HepG2 (cell line): ENCODE data around the gene TMC2. TPM values are rescaled to one million over a fixed set of nuclear protein-coding genes. Genes with fewer than 3 reads are reported as not detected.

Experiments
- ATAC-seq: fragments of 200-7000 bp; cut with Tn5 transposase; 3 replicates; pipeline ENCODE4 v1.9.1; 2020; ENCODE audit warnings: mild to moderate bottlenecking, moderate library complexity
- BruUV-seq: library from RNA; stranded (reverse); fragments of 400-500 nt; replicated peaks from 2 replicates; lab custom pipeline; 2021; lab: Mats Ljungman, UMichigan
- CTCF ChIA-PET: fragments of 300-600 bp; formaldehyde crosslinking; extraction: SDS; loops from one replicate; lab custom pipeline; 2021; ENCODE audit warnings: low total read pairs, inconsistent platforms, low intra/inter-chr PET ratio; lab: Yijun Ruan, JAX
- POLR2A ChIA-PET: fragments of 350-600 bp; sonication (Branson Sonifier 250); formaldehyde crosslinking; loops from one replicate; lab custom pipeline; 2020; ENCODE audit warnings: antibody characterized with exemption, inconsistent platforms; lab: Yijun Ruan, JAX
- DNase-seq: peaks from one replicate; pipeline ENCODE4 v3.0.0-alpha.2; 2015; ENCODE audit warnings: low spot score
- FAIRE-seq: peaks from 3 replicates; lab custom pipeline; 2011; peaks lifted over from hg19 to GRCh38; lab: Jason Lieb, UNC
- H2AFZ ChIP-seq: one replicate; pipeline ENCODE4 v1.6.1; 2011; ENCODE audit warnings: low read length, inconsistent platforms
- H3K27ac ChIP-seq: fragments of 300-600 bp; 3 replicates; pipeline ENCODE4 v1.8.0; 2011; ENCODE audit warnings: mixed run types, mild to moderate bottlenecking, mixed read lengths, low read length, inconsistent platforms; ENCODE audit not compliant: insufficient read depth; ENCODE audit errors: extremely low read length
- H3K27me3 ChIP-seq, 2 experiments: fragments of 200-600 bp in 1 of 2; 2 replicates in 1 of 2; 3 replicates in 1 of 2; pipeline versions ENCODE4 v1.6.0 to v1.8.0; 2011; ENCODE audit warnings: low read length in 2 of 2, mild to moderate bottlenecking in 2 of 2, moderate library complexity in 2 of 2, inconsistent platforms in 1 of 2; ENCODE audit not compliant: insufficient read depth in 2 of 2, control insufficient read depth in 1 of 2
- H3K36me3 ChIP-seq, 2 experiments: fragments of 200-600 bp in 1 of 2; replicated peaks in 1 of 2; 2 replicates in 1 of 2; 3 replicates in 1 of 2; pipeline versions ENCODE4 v1.5.1 to v1.8.0; 2011; ENCODE audit warnings: low read length in 2 of 2, inconsistent platforms in 1 of 2; ENCODE audit not compliant: insufficient read depth in 2 of 2, control insufficient read depth in 1 of 2
- H3K4me1 ChIP-seq: 2 replicates; pipeline ENCODE4 v1.5.1; 2012; ENCODE audit warnings: low read length, inconsistent platforms; ENCODE audit not compliant: insufficient read depth
- H3K4me2 ChIP-seq: 2 replicates; pipeline ENCODE4 v1.6.0; 2011; ENCODE audit warnings: low read depth, low read length, inconsistent platforms
- H3K4me3 ChIP-seq, 3 experiments: fragments of 200-600 bp in 1 of 3; sonication (generic), shearing (Covaris generic) in 1 of 3; replicated peaks in 1 of 3; 2 replicates each; pipeline ENCODE4 v1.5.1; 2011 to 2016; ENCODE audit warnings: low read length in 3 of 3, inconsistent platforms in 2 of 3, low read depth in 2 of 3, mild to moderate bottlenecking in 2 of 3, control low read depth in 1 of 3, mixed read lengths in 1 of 3; ENCODE audit not compliant: insufficient read depth in 1 of 3
- H3K79me2 ChIP-seq: one replicate; pipeline ENCODE4 v1.6.1; 2011; ENCODE audit warnings: low read length, inconsistent platforms; ENCODE audit not compliant: insufficient read depth
- H3K9ac ChIP-seq: 2 replicates; pipeline ENCODE4 v1.6.0; 2011; ENCODE audit warnings: mild to moderate bottlenecking, low read depth, low read length, inconsistent platforms; ENCODE audit not compliant: insufficient read depth
- H3K9me3 ChIP-seq: 2 replicates; pipeline ENCODE4 v1.5.1; 2012; ENCODE audit warnings: mild to moderate bottlenecking, low read length
- H4K20me1 ChIP-seq: 2 replicates; pipeline ENCODE4 v1.6.0; 2011; ENCODE audit warnings: inconsistent platforms, mild to moderate bottlenecking, low read length, moderate library complexity; ENCODE audit not compliant: insufficient read depth
- HMGXB3 ChIP-seq: sonication (generic); formaldehyde crosslinking; IDR thresholded peaks from 2 replicates; pipeline ENCODE4 v1.4.0; 2020; ENCODE audit warnings: missing genetic modification reagents, borderline replicate concordance
- IRX3 ChIP-seq: sonication (generic); formaldehyde crosslinking; IDR thresholded peaks from 2 replicates; pipeline ENCODE4 v1.8.1; 2023; ENCODE audit warnings: mild to moderate bottlenecking, low read depth, missing genetic modification reagents, borderline replicate concordance
- RNF2 ChIP-seq: fragments of 450-650 bp; conservative IDR thresholded peaks from 2 replicates; pipeline ENCODE4 v1.6.1; 2016; ENCODE audit warnings: low read depth
- YEATS2 ChIP-seq: sonication (generic); formaldehyde crosslinking; IDR thresholded peaks from 2 replicates; pipeline ENCODE4 v1.4.0; 2020; ENCODE audit warnings: missing genetic modification reagents, borderline replicate concordance
- ZXDC ChIP-seq: sonication (generic); formaldehyde crosslinking; IDR thresholded peaks from 2 replicates; pipeline ENCODE4 v1.5.0; 2020; ENCODE audit warnings: mild to moderate bottlenecking, missing genetic modification reagents
- WGBS: methylation state at CpG from one replicate; pipeline ENCODE4 v1.1.6; 2017; ENCODE audit warnings: low lambda C conversion rate; 5-methylcytosine and 5-hydroxymethylcytosine counted together
- in situ Hi-C: cut with HindIII; loops from 2 replicates; pipeline ENCODE4 v1.10.0; 2017; ENCODE audit warnings: low pct_unique_long_range_greater_than_20kb; ENCODE audit not compliant: extremely low pct_ligation_motif_present
- intact Hi-C: fragments of 100-400 bp; cut with micrococcal nuclease; formaldehyde crosslinking; loops from one replicate; pipeline ENCODE4 v1.10.0; 2022; ENCODE audit not compliant: unreplicated experiment
- polyA plus RNA-seq, 8 experiments: library from polyadenylated mRNA; depleted of rRNA in 3 of 8; stranded (reverse) in 7 of 8; unstranded in 1 of 8; fragments of >200 nt; fragmentation: Illumina TruSeq in 4 of 8; extraction: Trizol in 4 of 8; gene quantifications; 2 replicates each; pipeline versions ENCODE4 v1.2.1 to v1.2.3, GENCODE V29; 2011 to 2016; ENCODE audit warnings: low read depth in 4 of 8, missing spikeins in 1 of 8, mixed read lengths in 1 of 8; ENCODE audit not compliant: insufficient read depth in 1 of 8
- total RNA-seq, 5 experiments: library from RNA; depleted of rRNA; stranded (reverse); fragments of >200 nt; fragmentation: Illumina TruSeq; extraction: Trizol; gene quantifications; 2 replicates each; pipeline ENCODE4 v1.2.3, GENCODE V29; 2016; ENCODE audit warnings: low read depth in 1 of 5

TMC2 gene
- total and polyA plus RNA-seq, 2 of the 13 experiments (the other 11 are each of a cell fraction or from before 2014, with no cell fraction given) = not detected

- TF ChIP-seq ZXDC (CRISPR knock-in tag) = no peak
- no peak for TF ChIP-seq IRX3 (CRISPR knock-in tag)
- no peak for TF ChIP-seq YEATS2 (CRISPR knock-in tag)
Measured at GRCh38 chr20:2612073-2612472, 75.7 kb downstream of the TMC2 start (continued).

GRCh38 chr20:2616634-2617033, 80.3 kb downstream of the TMC2 start:
- intact Hi-C loops (no loop called here), in situ Hi-C loops (no loop called here)
- Histone ChIP-seq H3K9ac (no peak overlapping the region), H3K9me3 (no peaks in the 10 kb centered on the region), H3K4me3 (no peak overlapping the region), H2AFZ (no peak overlapping the region), H3K27ac (no peak overlapping the region), H3K79me2 (no peaks in the 10 kb centered on the region), H3K36me3 (no peaks in the 10 kb centered on the region), H3K27me3 (peaks cover 5 to 46% of the 10 kb centered on the region in 2 experiments), H3K4me1 (no peaks in the 10 kb centered on the region)
- DNase-seq (no peak), FAIRE-seq (no peak)
- POLR2A ChIA-PET = no interaction called here
- 15% methylated on average over 9 of the region's 9 CpGs for WGBS
- CTCF ChIA-PET = no interaction called here
- TF ChIP-seq RNF2 (no peak), HMGXB3 (CRISPR knock-in tag) (no peak)
- TF ChIP-seq, all 625 proteins: peak for 0
- ATAC-seq = no peak
- no peaks in the 10 kb centered on the region for H4K20me1 ChIP-seq
- BruUV-seq = no TSS peak
- H3K4me2 ChIP-seq = no peak overlapping the region
